Adrenal gland (tissue), 5 donors: Measurements from ENCODE around the gene PARP16.

ENCODE experiments used
- CTCF ChIP-seq, 6 experiments: fragments of 450-650 bp in 4 of 6; fragments of 200-600 bp in 2 of 6; sonication (generic) in 1 of 6; IDR thresholded peaks; 1 replicate in 5 of 6; 2 replicates in 1 of 6; pipeline versions ENCODE4 v1.5.1 to v1.8.0; 2016 to 2021; ENCODE audit warnings: antibody characterized with exemption in 6 of 6, mild to moderate bottlenecking in 2 of 6, moderate library complexity in 1 of 6
- POLR2A ChIP-seq, 2 donors: fragments of 450-650 bp; IDR thresholded peaks; one replicate each; pipeline ENCODE4 v1.6.1; 2017; ENCODE audit warnings: antibody characterized with exemption in 2 of 2, mild to moderate bottlenecking in 2 of 2, moderate library complexity in 1 of 2
- donor health status: DM: no; HTN: no; CAD: no.

- no peak for TF ChIP-seq CTCF (IDR thresholded peaks at IDR 0.05)
- TF ChIP-seq POLR2A (IDR thresholded peaks at IDR 0.05), result no peak
Measured at GRCh38 chr15:65249641-65250040, 37.0 kb downstream of the PARP16 start.
